Activated CD4-positive, alpha-beta T cell treated with anti-CD3 and anti-CD28 coated beads, Interleukin-2, amount 10 ng/mL, durations not matched to agents 7 days and 5 days (primary cell): ENCODE measurements around the gene KBTBD13. TPM values are rescaled to one million over a fixed set of nuclear protein-coding genes. Genes with fewer than 3 reads are reported as not detected.

ENCODE experiments used
- CTCF ChIA-PET: fragments of 350-600 bp; sonication (Branson Sonifier 250); formaldehyde crosslinking; loops from one replicate; lab custom pipeline; 2021; ENCODE audit warnings: antibody characterized with exemption; lab: Charles Lee
- POLR2A ChIA-PET: fragments of 350-600 bp; sonication (Branson Sonifier 250); formaldehyde crosslinking; loops from one replicate; lab custom pipeline; 2021; ENCODE audit warnings: antibody characterized with exemption; lab: Charles Lee
- DNase-seq: peaks from one replicate; pipeline ENCODE4 v3.0.0-alpha.2; 2020
- H3K27ac Mint-ChIP-seq: one replicate; pipeline ENCODE4 v1.8.0; 2021; ENCODE audit warnings: mild to moderate bottlenecking, moderate library complexity, mixed read lengths
- H3K27me3 Mint-ChIP-seq: one replicate; pipeline ENCODE4 v1.8.0; 2021; ENCODE audit warnings: mixed read lengths
- H3K36me3 Mint-ChIP-seq: one replicate; pipeline ENCODE4 v1.8.0; 2021; ENCODE audit warnings: low read depth, mixed read lengths
- H3K4me1 Mint-ChIP-seq: one replicate; pipeline ENCODE4 v1.8.0; 2021; ENCODE audit warnings: mixed read lengths
- H3K4me3 Mint-ChIP-seq: one replicate; pipeline ENCODE4 v1.8.0; 2021; ENCODE audit warnings: mild to moderate bottlenecking, moderate library complexity, mixed read lengths
- H3K9me3 Mint-ChIP-seq: one replicate; pipeline ENCODE4 v1.8.0; 2021; ENCODE audit warnings: mixed read lengths
- total RNA-seq, 2 experiments: library from RNA; stranded (reverse); gene quantifications; one replicate each; pipeline ENCODE4 v1.2.3, GENCODE V29; 2021

KBTBD13 gene
- total RNA-seq, 2 experiments from 2014 or later, result not detected

DNA sequence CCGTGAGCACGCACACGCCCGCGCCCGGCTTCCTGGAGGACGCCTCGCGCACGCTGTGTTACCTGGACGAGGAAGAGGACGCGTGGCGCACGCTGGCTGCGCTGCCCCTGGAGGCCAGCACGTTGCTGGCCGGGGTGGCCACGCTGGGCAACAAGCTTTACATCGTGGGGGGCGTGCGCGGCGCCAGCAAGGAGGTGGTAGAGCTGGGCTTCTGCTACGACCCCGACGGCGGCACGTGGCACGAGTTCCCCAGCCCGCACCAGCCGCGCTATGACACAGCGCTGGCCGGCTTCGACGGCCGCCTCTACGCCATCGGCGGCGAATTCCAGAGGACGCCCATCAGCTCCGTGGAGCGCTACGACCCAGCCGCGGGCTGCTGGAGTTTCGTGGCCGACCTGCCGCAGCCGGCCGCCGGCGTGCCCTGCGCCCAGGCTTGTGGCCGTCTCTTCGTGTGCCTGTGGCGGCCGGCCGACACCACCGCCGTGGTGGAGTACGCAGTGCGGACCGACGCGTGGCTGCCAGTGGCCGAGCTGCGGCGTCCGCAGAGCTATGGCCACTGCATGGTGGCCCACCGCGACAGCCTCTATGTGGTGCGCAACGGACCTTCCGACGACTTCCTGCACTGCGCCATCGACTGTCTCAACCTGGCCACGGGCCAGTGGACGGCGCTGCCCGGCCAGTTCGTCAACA lies 890 bp downstream of the KBTBD13 start:
- H3K27ac Mint-ChIP-seq, result no peak overlapping the region
- peaks cover 33% of the 10 kb centered on the region for H3K27me3 Mint-ChIP-seq
- no peak overlapping the region for H3K4me3 Mint-ChIP-seq
- H3K9me3 Mint-ChIP-seq, result no peaks in the 10 kb centered on the region
- no peak for DNase-seq
- H3K4me1 Mint-ChIP-seq, result peaks cover 9% of the 10 kb centered on the region
- no peaks in the 10 kb centered on the region for H3K36me3 Mint-ChIP-seq
- ChIA-PET CTCF (interaction anchor here (0.5 to 2.2 kb wide), 9 partner anchors 9 to 596 kb away, joined by 3 to 12 read pairs (median 3); partner anchors contain the start of gene RASL12), POLR2A (no interaction called here)

DNA sequence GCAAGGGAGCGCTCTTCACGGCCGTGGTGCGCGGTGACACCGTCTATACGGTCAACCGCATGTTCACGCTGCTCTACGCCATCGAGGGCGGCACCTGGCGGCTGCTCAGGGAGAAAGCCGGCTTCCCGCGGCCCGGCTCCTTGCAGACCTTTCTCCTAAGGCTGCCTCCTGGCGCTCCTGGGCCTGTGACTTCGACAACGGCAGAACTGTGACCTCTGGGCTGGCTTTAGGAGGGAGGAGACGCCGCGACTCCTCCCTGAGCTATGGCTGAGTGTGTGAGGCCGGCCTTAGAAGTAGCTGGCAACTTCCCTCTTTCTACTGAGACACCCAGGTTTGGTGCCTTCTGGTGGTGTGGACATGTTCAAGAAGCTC lies 1.4 kb downstream of the KBTBD13 start:
- Mint-ChIP-seq H3K27me3 (peaks cover 39% of the 10 kb centered on the region), H3K27ac (no peak overlapping the region), H3K9me3 (no peaks in the 10 kb centered on the region), H3K4me1 (peaks cover 15% of the 10 kb centered on the region), H3K4me3 (no peak overlapping the region), H3K36me3 (no peaks in the 10 kb centered on the region)
- POLR2A ChIA-PET, result no interaction called here
- DNase-seq, result peak; percentile 58
- CTCF ChIA-PET, result interaction anchor here (0.5 to 2.2 kb wide), 9 partner anchors 9 to 1272 kb away, joined by 3 to 12 read pairs (median 3); no protein-coding TSS in a partner anchor

DNA sequence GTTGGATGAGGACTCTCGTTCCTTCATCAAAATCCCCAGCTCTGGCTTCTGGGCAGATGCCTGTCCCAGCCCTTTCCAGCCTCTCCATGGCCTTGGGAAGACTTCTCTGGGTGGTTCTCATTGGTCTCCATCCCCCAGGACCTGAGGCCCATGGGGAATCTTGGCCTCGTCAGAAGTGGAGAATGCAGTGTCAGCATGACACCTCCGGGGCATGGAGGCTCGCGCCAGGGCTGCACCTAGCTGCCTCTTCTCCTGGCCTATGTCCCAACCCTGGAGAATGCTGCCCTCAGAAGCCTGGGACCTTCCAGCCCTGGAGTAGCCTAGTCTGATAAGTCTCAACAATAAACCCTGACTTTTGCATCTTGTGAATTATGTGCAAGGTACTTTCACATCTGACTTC lies 3.0 kb downstream of the KBTBD13 start:
- H3K4me1 Mint-ChIP-seq, result peaks cover 15% of the 10 kb centered on the region

DNA sequence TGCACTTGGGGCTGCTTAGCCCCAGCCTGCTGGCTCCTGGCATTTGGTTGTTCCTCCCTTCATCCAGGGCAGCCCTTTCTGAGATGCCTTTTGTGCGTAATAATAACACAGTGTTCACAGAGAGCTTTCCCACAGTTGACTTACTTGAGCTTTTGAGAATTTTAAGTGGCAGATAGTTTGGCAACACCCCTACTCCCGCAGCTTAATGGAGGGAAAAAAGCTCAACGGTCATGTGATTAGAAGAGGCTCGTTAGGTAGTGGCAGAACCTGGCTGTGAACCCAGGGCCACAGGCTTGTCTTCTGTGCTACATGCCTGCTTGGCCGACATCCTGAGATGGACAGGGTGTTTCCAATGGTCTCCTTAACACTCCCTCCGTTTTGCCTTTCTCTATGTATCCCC lies 4.7 kb downstream of the KBTBD13 start:
- Mint-ChIP-seq H3K4me3 (no peak overlapping the region), H3K27ac (no peak overlapping the region), H3K27me3 (peaks cover 45% of the 10 kb centered on the region), H3K36me3 (no peaks in the 10 kb centered on the region), H3K4me1 (peaks cover 15% of the 10 kb centered on the region), H3K9me3 (no peaks in the 10 kb centered on the region)
- POLR2A ChIA-PET, result no interaction called here
- CTCF ChIA-PET, result interaction anchor here (0.6 to 1.2 kb wide), 3 partner anchors 10 to 21 kb away, joined by 3 to 4 read pairs (median 3); no protein-coding TSS in a partner anchor
- no peak for DNase-seq

More for the DNA sequence above, 3.0 kb downstream of the KBTBD13 start:
- ChIA-PET CTCF (interaction anchor here (0.7 to 1.0 kb wide), 2 partner anchors 35 to 208 kb away, joined by 3 read pairs; partner anchors contain the start of genes PARP16 and SLC51B), POLR2A (no interaction called here)
- no peak overlapping the region for H3K4me3 Mint-ChIP-seq
- H3K27me3 Mint-ChIP-seq, result peaks cover 45% of the 10 kb centered on the region
- no peak for DNase-seq
- no peaks in the 10 kb centered on the region for H3K36me3 Mint-ChIP-seq
- H3K27ac Mint-ChIP-seq, result no peak overlapping the region
- H3K9me3 Mint-ChIP-seq, result no peaks in the 10 kb centered on the region

DNA sequence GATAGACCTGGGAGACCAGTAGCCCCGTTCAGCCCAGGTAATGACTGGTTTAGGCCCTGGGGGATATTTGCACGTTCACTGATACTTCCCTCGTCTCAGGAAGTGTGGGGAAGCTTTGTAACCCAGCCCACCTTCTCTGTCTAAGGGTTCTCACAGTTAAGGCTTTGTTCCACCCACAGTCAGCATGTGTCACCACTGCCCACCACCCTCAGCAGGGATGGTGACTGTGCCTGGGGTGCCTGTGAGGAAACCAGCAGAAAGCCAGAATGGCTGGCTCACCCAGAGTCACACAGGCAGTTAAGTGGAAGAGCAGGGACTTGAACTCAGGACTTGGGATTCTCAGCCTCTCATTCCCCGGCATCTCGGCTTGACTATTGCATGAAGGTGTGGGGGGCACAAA lies 5.2 kb downstream of the KBTBD13 start:
- ChIA-PET POLR2A (no interaction called here), CTCF (interaction anchor here (1.2 kb wide), 1 partner anchor 20 kb away, joined by 3 read pairs; no protein-coding TSS in a partner anchor)
- no peak for DNase-seq
- Mint-ChIP-seq H3K27me3 (peaks cover 42% of the 10 kb centered on the region), H3K9me3 (no peaks in the 10 kb centered on the region), H3K27ac (no peak overlapping the region), H3K4me3 (no peak overlapping the region), H3K36me3 (no peaks in the 10 kb centered on the region), H3K4me1 (peaks cover 15% of the 10 kb centered on the region)

DNA sequence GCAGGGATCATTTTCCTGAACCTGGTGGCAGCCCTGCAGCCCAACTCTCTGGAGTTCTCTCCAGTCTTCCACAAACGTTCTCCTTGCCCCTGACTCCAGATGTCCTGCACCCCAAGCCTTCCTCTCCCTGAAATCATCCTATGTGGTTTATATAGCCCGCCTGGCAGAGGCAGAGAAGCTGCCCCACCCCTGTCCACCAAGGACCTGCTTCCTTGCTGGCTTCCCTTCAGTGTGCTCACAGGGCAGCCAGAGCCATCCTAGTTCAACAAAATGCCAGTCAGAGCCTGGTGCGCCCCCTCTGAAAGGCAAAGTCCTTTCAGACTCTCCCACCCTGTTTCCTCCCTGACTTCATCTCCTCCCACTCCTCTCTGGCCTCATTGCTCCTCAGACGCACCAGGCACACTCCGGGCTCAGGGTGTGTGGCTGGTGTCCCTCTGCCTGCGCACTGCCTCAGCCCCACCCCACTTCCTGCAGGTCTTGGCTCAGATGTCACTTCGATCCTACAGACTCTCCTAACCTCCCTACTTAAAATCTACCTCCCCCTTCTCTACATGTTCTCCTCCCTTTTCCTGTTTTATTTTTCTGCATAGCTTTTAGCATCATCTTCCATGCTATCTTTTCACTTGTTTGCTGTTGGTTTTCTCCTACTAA lies 5.9 kb downstream of the KBTBD13 start:
- Mint-ChIP-seq H3K9me3 (no peaks in the 10 kb centered on the region), H3K4me1 (peaks cover 15% of the 10 kb centered on the region), H3K27ac (peak overlapping the region; percentile 61), H3K4me3 (no peak overlapping the region), H3K36me3 (no peaks in the 10 kb centered on the region), H3K27me3 (peaks cover 42% of the 10 kb centered on the region)
- ChIA-PET POLR2A (no interaction called here), CTCF (no interaction called here)
- DNase-seq, result peak; percentile 47

DNA sequence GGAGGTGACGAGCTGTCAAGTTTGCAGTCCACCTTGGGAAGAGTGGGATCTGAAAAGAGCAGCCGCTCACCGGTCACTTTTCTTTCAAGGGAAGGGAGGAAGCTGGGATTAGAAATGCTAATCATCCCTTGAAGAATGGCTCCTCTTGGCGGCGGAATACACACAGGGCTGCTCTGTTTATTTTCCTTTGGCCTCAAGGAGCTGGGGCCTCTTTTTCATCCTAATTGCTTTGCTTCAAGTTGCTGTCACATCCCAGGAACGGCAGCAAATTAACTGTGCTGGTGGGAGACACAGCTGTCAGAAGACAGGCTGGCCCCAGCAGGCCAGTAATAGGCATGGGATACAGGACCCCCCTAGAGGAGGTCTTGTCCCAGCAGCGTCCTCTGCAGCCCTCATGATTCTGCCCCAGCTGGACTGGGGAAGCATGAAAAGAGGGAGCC lies 6.7 kb downstream of the KBTBD13 start:
- H3K9me3 Mint-ChIP-seq, result no peaks in the 10 kb centered on the region
- ChIA-PET CTCF (interaction anchor here (0.5 to 2.1 kb wide), 2 partner anchors 18 to 1146 kb away, joined by 3 to 6 read pairs; no protein-coding TSS in a partner anchor), POLR2A (no interaction called here)

DNA sequence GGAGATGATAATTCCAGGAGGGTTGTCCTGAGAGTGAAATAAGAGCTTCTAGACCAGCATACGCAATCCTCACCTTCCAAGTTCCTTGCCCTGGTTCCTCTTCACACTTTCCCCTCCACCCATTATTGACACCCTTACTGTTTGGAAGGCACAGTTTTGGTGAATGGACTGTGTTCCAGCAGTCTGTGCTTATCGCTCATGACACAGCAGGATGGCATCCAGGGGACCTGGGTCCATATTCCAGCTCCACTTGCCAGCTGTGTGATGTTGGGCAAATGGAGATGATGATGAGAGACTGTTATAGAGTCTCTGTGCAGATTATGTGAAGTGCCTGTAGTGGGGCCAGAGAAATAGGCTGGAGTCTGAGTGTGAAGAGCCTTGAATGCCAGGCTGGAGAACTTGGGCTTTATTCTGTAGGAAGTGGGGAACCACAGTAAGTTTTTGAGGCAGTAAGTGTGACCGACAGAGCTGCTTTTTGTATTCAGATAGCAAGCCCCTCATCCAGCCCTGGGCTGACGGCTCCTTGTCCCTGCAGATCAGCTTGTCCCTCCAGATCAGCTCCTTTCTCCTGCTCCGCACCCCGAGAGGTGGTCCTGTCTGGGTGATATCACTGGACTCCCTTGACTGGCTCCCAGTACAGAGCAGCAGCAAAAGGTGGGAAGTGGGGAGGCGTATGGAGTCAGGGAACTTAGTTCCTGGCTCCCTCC lies 8.1 kb downstream of the KBTBD13 start:
- Mint-ChIP-seq H3K27me3 (peaks cover 28% of the 10 kb centered on the region), H3K36me3 (no peaks in the 10 kb centered on the region), H3K27ac (no peak overlapping the region), H3K4me3 (no peak overlapping the region), H3K4me1 (peaks cover 11% of the 10 kb centered on the region), H3K9me3 (no peaks in the 10 kb centered on the region)
- ChIA-PET POLR2A (no interaction called here), CTCF (interaction anchor here (0.6 to 2.1 kb wide), 4 partner anchors 17 to 715 kb away, joined by 3 to 6 read pairs (median 4); no protein-coding TSS in a partner anchor)
- DNase-seq, result no peak

More for the DNA sequence above, 6.7 kb downstream of the KBTBD13 start:
- peaks cover 11% of the 10 kb centered on the region for H3K4me1 Mint-ChIP-seq
- no peak overlapping the region for H3K4me3 Mint-ChIP-seq
- peaks cover 36% of the 10 kb centered on the region for H3K27me3 Mint-ChIP-seq
- H3K36me3 Mint-ChIP-seq, result no peaks in the 10 kb centered on the region
- DNase-seq, result no peak
- no peak overlapping the region for H3K27ac Mint-ChIP-seq

DNA sequence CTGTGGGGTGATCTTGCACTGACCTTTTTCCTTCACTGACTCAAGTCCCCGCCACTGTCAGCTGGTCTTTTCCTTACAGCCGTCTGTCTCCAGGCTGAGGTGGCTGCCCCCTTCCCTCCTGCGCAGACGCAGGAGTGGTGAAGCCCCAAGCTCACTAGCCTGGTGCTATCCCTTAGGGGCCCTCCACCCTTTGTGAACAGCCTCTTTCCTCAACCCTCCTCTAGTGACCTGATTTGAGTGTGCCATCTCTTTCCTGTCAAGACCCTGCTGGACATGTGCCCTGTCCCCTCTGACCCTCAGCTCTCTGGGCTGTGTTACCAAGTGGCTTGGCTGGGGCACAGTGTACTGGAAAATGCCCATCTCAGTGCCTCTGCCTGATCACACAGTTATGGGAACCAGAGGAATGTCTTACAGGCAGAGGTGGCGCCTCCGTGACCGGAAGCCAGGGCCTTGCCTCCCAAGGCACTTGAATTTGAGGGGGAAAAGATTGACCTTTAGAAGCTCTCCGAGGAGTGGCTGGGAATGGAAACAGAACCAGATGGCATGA lies 8.7 kb downstream of the KBTBD13 start:
- ChIA-PET CTCF (interaction anchor here (1.1 kb wide), 1 partner anchor 23 kb away, joined by 3 read pairs; no protein-coding TSS in a partner anchor), POLR2A (no interaction called here)

DNA sequence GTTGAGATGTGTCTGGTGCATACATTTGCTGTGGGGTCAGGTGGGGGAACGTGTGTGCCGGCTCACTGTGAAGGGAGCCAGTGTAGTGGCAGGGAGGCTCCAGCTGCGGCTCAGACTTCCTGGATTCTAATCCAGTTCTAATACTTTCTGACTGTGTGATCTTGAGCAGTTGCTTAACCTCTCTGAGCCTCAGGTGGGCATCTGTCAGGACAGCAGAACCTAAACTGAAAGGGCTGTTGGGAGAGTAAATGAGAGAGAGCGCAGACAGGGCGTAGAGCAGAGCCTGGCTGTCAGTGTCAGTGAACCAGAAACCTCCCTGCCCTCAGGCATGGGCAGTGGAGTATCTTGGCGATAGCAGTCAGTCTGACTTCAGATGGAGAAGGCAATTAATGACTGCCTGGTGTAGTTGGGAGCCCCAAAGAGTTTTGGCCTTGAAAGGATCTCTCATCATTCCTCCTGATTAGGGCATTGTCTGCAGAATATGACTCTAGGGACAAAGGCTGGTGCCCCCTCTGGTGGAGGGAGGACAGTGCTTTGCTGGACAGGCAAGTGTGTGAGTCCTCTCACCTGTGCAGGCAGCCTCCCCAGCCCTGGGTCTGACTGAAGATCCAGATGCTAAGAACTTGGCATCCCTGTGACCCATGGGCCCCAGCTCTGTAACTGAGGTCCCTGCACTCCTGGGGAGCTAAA lies 9.6 kb downstream of the KBTBD13 start:
- DNase-seq, result peak; percentile 16
- POLR2A ChIA-PET, result no interaction called here
- Mint-ChIP-seq H3K36me3 (no peaks in the 10 kb centered on the region), H3K9me3 (no peaks in the 10 kb centered on the region), H3K27me3 (peaks cover 23% of the 10 kb centered on the region), H3K4me1 (peaks cover 11% of the 10 kb centered on the region), H3K27ac (no peak overlapping the region), H3K4me3 (no peak overlapping the region)
- CTCF ChIA-PET, result interaction anchor here (0.6 to 1.9 kb wide), 3 partner anchors 15 to 333 kb away, joined by 4 to 6 read pairs (median 4); no protein-coding TSS in a partner anchor

More for the DNA sequence above, 8.7 kb downstream of the KBTBD13 start:
- Mint-ChIP-seq H3K27me3 (peaks cover 28% of the 10 kb centered on the region), H3K4me3 (no peak overlapping the region), H3K27ac (no peak overlapping the region), H3K9me3 (no peaks in the 10 kb centered on the region), H3K4me1 (peaks cover 11% of the 10 kb centered on the region), H3K36me3 (no peaks in the 10 kb centered on the region)
- DNase-seq, result no peak

DNA sequence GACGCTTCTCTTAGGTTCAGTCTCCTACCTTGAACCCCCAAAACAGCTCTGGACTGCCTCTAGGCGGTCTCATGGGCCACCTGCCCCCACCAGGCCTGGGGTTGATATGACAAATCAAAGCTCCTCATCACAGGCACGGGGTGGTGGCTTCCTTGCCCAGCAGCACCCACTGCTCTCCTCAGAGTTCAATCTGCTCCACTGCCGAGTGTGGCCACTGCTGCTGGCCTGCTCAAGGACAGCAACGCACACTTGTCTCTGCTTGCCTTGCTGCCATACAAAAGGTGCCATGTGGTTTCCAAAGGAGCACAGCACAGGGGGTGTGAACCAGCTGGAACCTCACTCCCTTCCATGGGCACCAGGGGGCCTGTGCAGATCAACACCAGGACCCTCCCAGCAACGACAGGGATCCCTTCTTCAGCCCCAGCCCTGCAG lies 10.2 kb downstream of the KBTBD13 start:
- Mint-ChIP-seq H3K27ac (no peak overlapping the region), H3K36me3 (no peaks in the 10 kb centered on the region), H3K4me1 (peaks cover 11% of the 10 kb centered on the region), H3K4me3 (no peak overlapping the region), H3K27me3 (peaks cover 18% of the 10 kb centered on the region), H3K9me3 (no peaks in the 10 kb centered on the region)
- no peak for DNase-seq
- CTCF ChIA-PET, result interaction anchor here (0.6 to 1.9 kb wide), 4 partner anchors 9 to 333 kb away, joined by 3 to 6 read pairs (median 4); no protein-coding TSS in a partner anchor
- POLR2A ChIA-PET, result no interaction called here
